ENCODE measurements around the gene IL21. TPM values are rescaled to one million over a fixed set of nuclear protein-coding genes. Genes with fewer than 3 reads are reported as not detected.

Gene IL21
- polyA plus RNA-seq, 1 donor (not counting 4 experiments of a cell fraction or from before 2014, with no cell fraction given) = not detected

DNA sequence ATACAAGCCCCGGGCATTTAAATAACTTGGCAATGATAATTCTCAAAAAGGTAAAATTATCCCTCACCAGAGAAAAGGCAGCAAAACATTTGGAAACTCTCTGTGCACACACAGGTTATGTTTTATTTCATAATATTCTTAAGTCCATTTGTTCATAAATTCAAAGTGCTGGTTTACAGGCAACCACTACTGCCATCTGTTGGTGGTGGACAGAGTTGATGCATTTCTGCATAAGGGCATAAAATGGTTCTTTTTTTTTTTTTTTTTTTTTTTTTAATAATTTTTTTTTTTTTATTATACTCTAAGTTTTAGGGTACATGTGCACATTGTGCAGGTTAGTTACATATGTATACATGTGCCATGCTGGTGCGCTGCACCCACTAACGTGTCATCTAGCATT is 31.5 kb upstream of the IL21 start:
- Histone ChIP-seq H3K9me3 (ENCODE audit: control insufficient read depth, low read depth, low read length) (no peaks in the 10 kb centered on the region), H3K4me1 (ENCODE audit: control insufficient read depth, extremely low read depth, insufficient read depth, low read length) (no peaks in the 10 kb centered on the region), H3K36me3 (ENCODE audit: control insufficient read depth in 2 of 2, extremely low read depth in 1 of 2, insufficient read depth in 2 of 2, low read length in 2 of 2) (no peaks in the 10 kb centered on the region), H3K27me3 (ENCODE audit: control insufficient read depth, extremely low read depth, insufficient read depth, low read length) (no peaks in the 10 kb centered on the region), H2AFZ (ENCODE audit: control insufficient read depth, low read length) (no peak overlapping the region), H3K4me3 (ENCODE audit: control insufficient read depth in 2 of 3, extremely low read depth in 1 of 3, insufficient read depth in 2 of 3, low read depth in 1 of 3, low read length in 3 of 3) (no peak overlapping the region), H3K79me2 (ENCODE audit: control insufficient read depth, insufficient read depth, low read length) (no peaks in the 10 kb centered on the region), H3K27ac (ENCODE audit: control insufficient read depth, insufficient read depth, low read length) (no peak overlapping the region), H3K4me2 (ENCODE audit: control insufficient read depth, extremely low read depth, insufficient read depth, low read depth, low read length) (no peak overlapping the region), H3K9me1 (ENCODE audit: control insufficient read depth, extremely low read depth, insufficient read depth, low read length) (no peaks in the 10 kb centered on the region), H3K9ac (ENCODE audit: control insufficient read depth, extremely low read depth, insufficient read depth, low read length) (no peak overlapping the region), H4K20me1 (ENCODE audit: control insufficient read depth, extremely low read depth, insufficient read depth, low read length) (no peaks in the 10 kb centered on the region)
- FAIRE-seq (no peak), DNase-seq (ENCODE audit: low read depth, low spot score) (peak; percentile 36)
- no peak for TF ChIP-seq EZH2 (IDR thresholded peaks at IDR 0.05; ENCODE audit: low read length)
- TF ChIP-seq, protein P1, sequence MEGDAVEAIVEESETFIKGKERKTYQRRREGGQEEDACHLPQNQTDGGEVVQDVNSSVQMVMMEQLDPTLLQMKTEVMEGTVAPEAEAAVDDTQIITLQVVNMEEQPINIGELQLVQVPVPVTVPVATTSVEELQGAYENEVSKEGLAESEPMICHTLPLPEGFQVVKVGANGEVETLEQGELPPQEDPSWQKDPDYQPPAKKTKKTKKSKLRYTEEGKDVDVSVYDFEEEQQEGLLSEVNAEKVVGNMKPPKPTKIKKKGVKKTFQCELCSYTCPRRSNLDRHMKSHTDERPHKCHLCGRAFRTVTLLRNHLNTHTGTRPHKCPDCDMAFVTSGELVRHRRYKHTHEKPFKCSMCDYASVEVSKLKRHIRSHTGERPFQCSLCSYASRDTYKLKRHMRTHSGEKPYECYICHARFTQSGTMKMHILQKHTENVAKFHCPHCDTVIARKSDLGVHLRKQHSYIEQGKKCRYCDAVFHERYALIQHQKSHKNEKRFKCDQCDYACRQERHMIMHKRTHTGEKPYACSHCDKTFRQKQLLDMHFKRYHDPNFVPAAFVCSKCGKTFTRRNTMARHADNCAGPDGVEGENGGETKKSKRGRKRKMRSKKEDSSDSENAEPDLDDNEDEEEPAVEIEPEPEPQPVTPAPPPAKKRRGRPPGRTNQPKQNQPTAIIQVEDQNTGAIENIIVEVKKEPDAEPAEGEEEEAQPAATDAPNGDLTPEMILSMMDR (optimal IDR thresholded peaks at IDR 0.05 in 1 of 3, IDR thresholded peaks at IDR 0.05 in 1 of 3, conservative IDR thresholded peaks at IDR 0.05 in 1 of 3; ENCODE audit: extremely low read depth in 1 of 3, insufficient read depth in 2 of 3, low read length in 3 of 3) = peak in 2 of 3 experiments; percentile 36 to 60
- dilution Hi-C loops (cut with MboI; ENCODE audit: extremely low pct_ligation_motif_present, low sequenced_read_pairs) = no loop called here

GRCh38 chr4:122650148-122650547 is 29.3 kb upstream of the IL21 start:
- no peak for FAIRE-seq
- Histone ChIP-seq H3K9me3 (ENCODE audit: control insufficient read depth, low read depth, low read length) (no peaks in the 10 kb centered on the region), H3K4me3 (ENCODE audit: control insufficient read depth in 2 of 3, extremely low read depth in 1 of 3, insufficient read depth in 2 of 3, low read depth in 1 of 3, low read length in 3 of 3) (no peak overlapping the region), H3K79me2 (ENCODE audit: control insufficient read depth, insufficient read depth, low read length) (no peaks in the 10 kb centered on the region), H3K27me3 (ENCODE audit: control insufficient read depth, extremely low read depth, insufficient read depth, low read length) (no peaks in the 10 kb centered on the region), H3K4me1 (ENCODE audit: control insufficient read depth, extremely low read depth, insufficient read depth, low read length) (no peaks in the 10 kb centered on the region), H2AFZ (ENCODE audit: control insufficient read depth, low read length) (no peak overlapping the region), H3K9me1 (ENCODE audit: control insufficient read depth, extremely low read depth, insufficient read depth, low read length) (no peaks in the 10 kb centered on the region), H3K9ac (ENCODE audit: control insufficient read depth, extremely low read depth, insufficient read depth, low read length) (no peak overlapping the region), H3K4me2 (ENCODE audit: control insufficient read depth, extremely low read depth, insufficient read depth, low read depth, low read length) (no peak overlapping the region), H3K36me3 (ENCODE audit: control insufficient read depth in 2 of 2, extremely low read depth in 1 of 2, insufficient read depth in 2 of 2, low read length in 2 of 2) (no peaks in the 10 kb centered on the region), H4K20me1 (ENCODE audit: control insufficient read depth, extremely low read depth, insufficient read depth, low read length) (no peaks in the 10 kb centered on the region), H3K27ac (ENCODE audit: control insufficient read depth, insufficient read depth, low read length) (no peak overlapping the region)
- no peak for DNase-seq (ENCODE audit: low read depth, low spot score)
- no peak for TF ChIP-seq EZH2 (IDR thresholded peaks at IDR 0.05; ENCODE audit: low read length)
- TF ChIP-seq, protein P1 (optimal IDR thresholded peaks at IDR 0.05 in 1 of 3, IDR thresholded peaks at IDR 0.05 in 1 of 3, conservative IDR thresholded peaks at IDR 0.05 in 1 of 3; ENCODE audit: extremely low read depth in 1 of 3, insufficient read depth in 2 of 3, low read length in 3 of 3) = no peak
- dilution Hi-C loops (cut with MboI; ENCODE audit: extremely low pct_ligation_motif_present, low sequenced_read_pairs) = no loop called here

All from keratinocyte (primary cell).